Lower lobe of right lung (tissue), 2 donors: ENCODE measurements around the gene AKR1B15. TPM values are rescaled to one million over a fixed set of nuclear protein-coding genes. Genes with fewer than 3 reads are reported as not detected.
A peak's percentile ranks its signal among the peaks of the same experiment; 100 is the strongest.

Source experiments
- ATAC-seq, 2 donors: fragments of 200-7000 bp; cut with Tn5 transposase; one replicate each; pipeline ENCODE4 v1.9.1; 2020 to 2022; ENCODE audit warnings: mild to moderate bottlenecking in 2 of 2, moderate library complexity in 2 of 2
- DNase-seq: peaks from one replicate; pipeline ENCODE4 v3.0.0-alpha.2; 2020
- H3K27ac ChIP-seq: fragments of 200-600 bp; one replicate; pipeline ENCODE4 v1.8.0; 2022
- H3K27me3 ChIP-seq: fragments of 200-600 bp; one replicate; pipeline ENCODE4 v1.8.0; 2022; ENCODE audit warnings: low read depth
- H3K36me3 ChIP-seq: fragments of 200-600 bp; one replicate; pipeline ENCODE4 v1.8.0; 2022; ENCODE audit warnings: mild to moderate bottlenecking
- H3K4me1 ChIP-seq: fragments of 200-600 bp; one replicate; pipeline ENCODE4 v1.8.0; 2022
- H3K4me3 ChIP-seq: fragments of 200-600 bp; one replicate; pipeline ENCODE4 v1.8.0; 2022; ENCODE audit warnings: mild to moderate bottlenecking
- H3K9me3 ChIP-seq: fragments of 200-600 bp; one replicate; pipeline ENCODE4 v1.8.0; 2022
- intact Hi-C: fragments of 100-400 bp; cut with DNase I; formaldehyde crosslinking; loops from one replicate; pipeline ENCODE4 v1.11.0; 2022
- total RNA-seq: library from RNA; stranded (reverse); fragmentation: NEBNext Ultra II Directional; extraction: Animal tissue kit (Norgen Biotek cat#: 25700); gene quantifications from one replicate; pipeline ENCODE4 v1.2.1, GENCODE V29; 2021
- TF ChIP-seq, protein P1 (sequence below): fragments of 200-600 bp; IDR thresholded peaks from one replicate; pipeline ENCODE4 v1.8.0; 2022; ENCODE audit warnings: antibody characterized with exemption, mild to moderate bottlenecking
- donor health status: DM: no; HTN: yes; CAD: no; lungs with severe emphysema.

The AKR1B15 gene
- total RNA-seq, 1 donor from 2014 or later, result not detected

DNA sequence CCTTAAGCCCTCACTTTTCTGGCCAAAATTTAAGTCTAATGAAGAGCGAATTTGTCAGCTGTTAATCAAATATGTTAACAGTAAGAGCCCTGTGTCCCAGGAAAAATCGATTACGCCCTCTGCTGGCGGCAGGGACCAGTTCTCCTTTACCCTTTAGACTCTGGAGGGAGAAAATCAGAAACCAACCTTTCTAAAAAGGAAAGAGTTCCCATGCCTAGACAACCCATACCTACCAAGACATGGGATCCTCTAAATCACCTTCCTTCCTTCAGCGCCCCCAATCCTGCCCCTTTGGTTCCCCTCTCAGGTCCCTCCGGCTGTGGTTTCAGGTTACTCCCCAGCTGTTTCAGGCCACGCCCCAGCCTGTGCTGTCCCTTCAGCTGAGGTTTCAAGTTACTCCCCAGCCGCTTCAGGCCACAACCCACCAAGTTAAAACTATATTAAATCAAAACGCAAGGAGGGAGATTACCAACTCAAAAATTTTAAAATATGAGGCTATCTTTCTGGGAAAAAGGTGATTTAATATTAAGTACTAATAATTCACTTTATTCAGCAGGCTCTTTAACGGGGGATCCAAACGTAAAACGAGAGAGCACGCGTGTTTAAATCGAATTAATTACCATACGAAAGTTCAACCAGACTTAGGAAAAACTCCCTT is 1.4 kb upstream of the AKR1B15 start:
- DNase-seq (peak; percentile 68), ATAC-seq (peak; percentile 81 to 91)
- intact Hi-C loops, result no loop called here
- TF ChIP-seq, protein P1, sequence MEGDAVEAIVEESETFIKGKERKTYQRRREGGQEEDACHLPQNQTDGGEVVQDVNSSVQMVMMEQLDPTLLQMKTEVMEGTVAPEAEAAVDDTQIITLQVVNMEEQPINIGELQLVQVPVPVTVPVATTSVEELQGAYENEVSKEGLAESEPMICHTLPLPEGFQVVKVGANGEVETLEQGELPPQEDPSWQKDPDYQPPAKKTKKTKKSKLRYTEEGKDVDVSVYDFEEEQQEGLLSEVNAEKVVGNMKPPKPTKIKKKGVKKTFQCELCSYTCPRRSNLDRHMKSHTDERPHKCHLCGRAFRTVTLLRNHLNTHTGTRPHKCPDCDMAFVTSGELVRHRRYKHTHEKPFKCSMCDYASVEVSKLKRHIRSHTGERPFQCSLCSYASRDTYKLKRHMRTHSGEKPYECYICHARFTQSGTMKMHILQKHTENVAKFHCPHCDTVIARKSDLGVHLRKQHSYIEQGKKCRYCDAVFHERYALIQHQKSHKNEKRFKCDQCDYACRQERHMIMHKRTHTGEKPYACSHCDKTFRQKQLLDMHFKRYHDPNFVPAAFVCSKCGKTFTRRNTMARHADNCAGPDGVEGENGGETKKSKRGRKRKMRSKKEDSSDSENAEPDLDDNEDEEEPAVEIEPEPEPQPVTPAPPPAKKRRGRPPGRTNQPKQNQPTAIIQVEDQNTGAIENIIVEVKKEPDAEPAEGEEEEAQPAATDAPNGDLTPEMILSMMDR, result peak; percentile 84
- Histone ChIP-seq H3K4me1 (no peaks in the 10 kb centered on the region), H3K36me3 (no peaks in the 10 kb centered on the region), H3K4me3 (peak overlapping the region; percentile 45), H3K27me3 (no peaks in the 10 kb centered on the region), H3K9me3 (no peaks in the 10 kb centered on the region), H3K27ac (no peak overlapping the region)

DNA sequence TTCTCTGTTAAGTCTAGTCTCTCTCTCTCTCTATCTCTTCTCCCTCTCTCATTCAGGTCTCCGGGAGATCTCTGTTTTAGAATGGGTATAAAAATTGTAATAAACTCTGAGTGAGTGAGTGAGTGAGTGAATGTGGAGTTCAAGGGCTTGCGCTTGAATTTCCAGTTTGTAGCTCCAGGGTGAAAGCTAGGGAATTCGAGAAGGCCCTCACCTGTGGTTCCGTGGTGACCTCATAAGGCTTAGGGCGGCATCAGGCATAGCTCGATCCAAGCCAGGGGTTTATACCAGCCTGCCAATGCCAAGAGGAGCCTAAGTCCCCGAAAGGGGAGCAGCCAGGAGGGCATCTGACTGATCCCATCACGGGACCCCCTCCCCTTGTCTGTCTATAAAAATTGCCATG is 456 bp downstream of the AKR1B15 start:
- DNase-seq, result no peak
- ATAC-seq, result no peak
- intact Hi-C loops, result no loop called here
- Histone ChIP-seq H3K9me3 (no peaks in the 10 kb centered on the region), H3K27ac (no peak overlapping the region), H3K4me1 (no peaks in the 10 kb centered on the region), H3K27me3 (no peaks in the 10 kb centered on the region), H3K4me3 (no peak overlapping the region), H3K36me3 (no peaks in the 10 kb centered on the region)
- TF ChIP-seq, protein P1, result no peak

DNA sequence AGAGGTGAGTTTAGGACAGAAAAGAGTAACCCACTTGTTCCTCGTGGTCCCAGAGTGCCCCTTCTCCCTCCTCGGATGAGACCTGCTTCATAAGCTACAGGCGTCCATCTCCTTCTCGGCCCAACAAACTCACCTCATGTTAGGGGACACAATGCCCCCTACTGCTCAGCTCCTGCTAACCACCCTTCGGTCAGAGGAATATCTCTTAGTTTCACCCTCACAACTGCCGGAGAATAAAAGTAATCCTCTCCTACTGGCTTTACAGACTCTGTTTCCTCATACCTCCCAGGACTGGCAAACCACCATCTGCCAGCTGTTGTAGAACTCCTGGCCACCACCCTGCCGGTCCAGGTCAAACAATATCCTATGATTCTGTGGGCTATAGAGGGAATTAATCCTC is 3.2 kb downstream of the AKR1B15 start:
- Histone ChIP-seq H3K4me1 (no peaks in the 10 kb centered on the region), H3K36me3 (no peaks in the 10 kb centered on the region), H3K27me3 (no peaks in the 10 kb centered on the region), H3K9me3 (no peaks in the 10 kb centered on the region), H3K4me3 (no peak overlapping the region), H3K27ac (no peak overlapping the region)
- intact Hi-C loops, result no loop called here
- ATAC-seq (no peak), DNase-seq (no peak)
- TF ChIP-seq, protein P1, result no peak

DNA sequence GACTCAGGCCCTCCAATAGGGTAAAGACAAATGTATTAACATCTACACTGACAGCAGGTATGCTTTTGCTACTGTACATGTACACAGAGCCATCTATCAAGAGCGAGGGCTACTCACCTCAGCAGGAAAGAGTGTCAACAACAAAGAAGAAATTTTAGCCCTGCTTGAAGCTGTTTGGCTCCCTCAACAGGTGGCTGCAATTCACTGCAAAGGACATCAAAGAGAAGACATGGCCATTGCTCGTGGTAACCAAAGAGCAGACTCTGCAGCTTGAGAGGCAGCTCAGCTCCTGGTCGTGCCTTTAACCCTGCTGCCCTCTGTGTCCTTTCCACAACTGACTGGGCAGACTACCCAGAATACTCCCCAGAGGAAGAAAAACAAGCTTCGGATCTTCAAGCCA is 5.1 kb downstream of the AKR1B15 start:
- Histone ChIP-seq H3K4me3 (no peak overlapping the region), H3K4me1 (no peaks in the 10 kb centered on the region), H3K9me3 (no peaks in the 10 kb centered on the region), H3K36me3 (no peaks in the 10 kb centered on the region), H3K27ac (no peak overlapping the region), H3K27me3 (no peaks in the 10 kb centered on the region)
- TF ChIP-seq, protein P1, result no peak
- ATAC-seq, result no peak
- no peak for DNase-seq
- intact Hi-C loops, result no loop called here

DNA sequence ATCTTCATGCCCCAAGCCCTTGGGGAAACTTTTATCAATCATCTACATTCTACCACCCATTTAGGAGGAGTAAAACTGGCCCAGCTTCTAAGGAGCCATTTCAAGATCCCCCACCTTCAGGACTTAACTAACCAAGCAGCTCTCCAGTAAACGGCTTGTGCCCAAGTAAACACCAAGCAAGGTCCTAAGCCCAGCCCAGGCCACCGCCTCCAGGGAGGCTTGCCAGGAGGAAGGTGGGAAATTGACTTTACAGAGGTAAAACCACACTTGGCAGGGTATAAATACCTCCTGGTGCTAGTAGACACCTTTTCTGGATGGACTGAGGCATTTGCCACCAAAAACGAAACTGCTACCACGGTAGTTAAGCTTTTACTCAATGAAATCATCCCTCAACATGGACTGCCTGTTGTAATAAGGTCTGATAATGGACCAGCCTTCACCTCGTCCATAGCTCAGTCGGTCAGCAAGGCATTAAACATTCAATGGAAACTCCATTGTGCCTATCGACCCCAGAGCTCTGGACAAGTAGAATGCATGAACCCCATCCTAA is 5.6 kb downstream of the AKR1B15 start:
- no peaks in the 10 kb centered on the region for H3K9me3 ChIP-seq
- no peak overlapping the region for H3K4me3 ChIP-seq
- no peak for ATAC-seq
- intact Hi-C loops, result no loop called here
- TF ChIP-seq, protein P1, result no peak
- H3K36me3 ChIP-seq, result no peaks in the 10 kb centered on the region
- H3K27ac ChIP-seq, result no peak overlapping the region
- DNase-seq, result no peak
- no peaks in the 10 kb centered on the region for H3K27me3 ChIP-seq
- no peaks in the 10 kb centered on the region for H3K4me1 ChIP-seq
